ENCODE measurements around the gene ZNF768. TPM values are rescaled to one million over a fixed set of nuclear protein-coding genes. Genes with fewer than 3 reads are reported as not detected.

The ZNF768 gene
- total RNA-seq, 1 donor from 2014 or later, result 83.6 TPM

DNA sequence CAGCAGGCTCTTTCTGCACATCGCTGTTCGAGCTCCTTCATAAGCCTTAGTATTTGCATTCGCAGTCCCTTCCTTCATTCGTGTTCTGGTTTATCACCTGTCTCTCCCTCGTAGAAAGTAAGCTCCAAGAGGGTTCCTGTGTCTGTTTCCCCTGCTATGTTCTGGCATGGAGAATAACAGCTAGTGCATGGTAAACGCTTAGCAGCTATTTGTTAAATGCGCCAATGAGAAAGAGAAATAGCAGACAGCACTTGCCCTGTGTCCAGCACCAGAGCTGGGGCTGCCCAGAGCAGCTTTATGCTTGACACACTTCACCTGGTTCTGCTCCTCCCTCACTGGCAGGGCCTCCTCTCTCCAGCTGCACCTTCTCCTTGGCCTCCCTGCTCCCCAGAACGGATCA is 39.6 kb upstream of the ZNF768 start:
- peaks cover 2% of the 10 kb centered on the region for H3K27me3 Mint-ChIP-seq
- no peak overlapping the region for H3K4me3 Mint-ChIP-seq (ENCODE audit: low read depth)
- TF ChIP-seq, protein P1, sequence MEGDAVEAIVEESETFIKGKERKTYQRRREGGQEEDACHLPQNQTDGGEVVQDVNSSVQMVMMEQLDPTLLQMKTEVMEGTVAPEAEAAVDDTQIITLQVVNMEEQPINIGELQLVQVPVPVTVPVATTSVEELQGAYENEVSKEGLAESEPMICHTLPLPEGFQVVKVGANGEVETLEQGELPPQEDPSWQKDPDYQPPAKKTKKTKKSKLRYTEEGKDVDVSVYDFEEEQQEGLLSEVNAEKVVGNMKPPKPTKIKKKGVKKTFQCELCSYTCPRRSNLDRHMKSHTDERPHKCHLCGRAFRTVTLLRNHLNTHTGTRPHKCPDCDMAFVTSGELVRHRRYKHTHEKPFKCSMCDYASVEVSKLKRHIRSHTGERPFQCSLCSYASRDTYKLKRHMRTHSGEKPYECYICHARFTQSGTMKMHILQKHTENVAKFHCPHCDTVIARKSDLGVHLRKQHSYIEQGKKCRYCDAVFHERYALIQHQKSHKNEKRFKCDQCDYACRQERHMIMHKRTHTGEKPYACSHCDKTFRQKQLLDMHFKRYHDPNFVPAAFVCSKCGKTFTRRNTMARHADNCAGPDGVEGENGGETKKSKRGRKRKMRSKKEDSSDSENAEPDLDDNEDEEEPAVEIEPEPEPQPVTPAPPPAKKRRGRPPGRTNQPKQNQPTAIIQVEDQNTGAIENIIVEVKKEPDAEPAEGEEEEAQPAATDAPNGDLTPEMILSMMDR (IDR thresholded peaks at IDR 0.05; ENCODE audit: unreplicated experiment), result no peak
- no peaks in the 10 kb centered on the region for H3K9me3 Mint-ChIP-seq (ENCODE audit: low read depth)
- peak overlapping the region; percentile 52 for H3K27ac Mint-ChIP-seq
- H3K4me1 Mint-ChIP-seq (ENCODE audit: low read depth), result peaks cover 23% of the 10 kb centered on the region
- DNase-seq (ENCODE audit: low spot score, unreplicated experiment), result no peak
- peaks cover 1% of the 10 kb centered on the region for H3K36me3 Mint-ChIP-seq (ENCODE audit: insufficient read depth)

DNA sequence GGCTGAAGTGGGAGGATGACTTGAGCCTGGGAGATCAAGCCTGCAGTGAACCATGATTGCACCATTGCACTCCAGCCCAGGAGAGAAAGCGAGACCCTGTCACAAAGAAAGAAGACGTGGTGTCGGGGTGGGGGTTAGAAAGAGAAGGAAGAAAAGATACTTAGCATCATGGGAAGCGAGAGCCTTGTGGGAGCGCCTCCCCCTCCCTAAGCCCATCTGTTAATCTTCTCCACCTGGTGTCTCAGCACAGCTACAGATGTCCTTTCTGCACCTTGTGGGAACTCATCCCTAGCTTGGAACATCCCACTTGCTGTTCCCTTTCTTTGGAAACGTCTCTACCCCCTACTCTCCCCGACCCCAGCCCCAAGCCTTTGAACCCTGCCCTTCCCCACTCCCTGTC is 39.2 kb upstream of the ZNF768 start:
- no peak for DNase-seq (ENCODE audit: low spot score, unreplicated experiment)
- TF ChIP-seq, protein P1 (IDR thresholded peaks at IDR 0.05; ENCODE audit: unreplicated experiment), result no peak
- Mint-ChIP-seq H3K9me3 (ENCODE audit: low read depth) (no peaks in the 10 kb centered on the region), H3K36me3 (ENCODE audit: insufficient read depth) (peaks cover 2% of the 10 kb centered on the region), H3K27me3 (peaks cover 3% of the 10 kb centered on the region), H3K4me1 (ENCODE audit: low read depth) (peaks cover 21% of the 10 kb centered on the region), H3K4me3 (ENCODE audit: low read depth) (no peak overlapping the region), H3K27ac (peak overlapping the region; percentile 67)

DNA sequence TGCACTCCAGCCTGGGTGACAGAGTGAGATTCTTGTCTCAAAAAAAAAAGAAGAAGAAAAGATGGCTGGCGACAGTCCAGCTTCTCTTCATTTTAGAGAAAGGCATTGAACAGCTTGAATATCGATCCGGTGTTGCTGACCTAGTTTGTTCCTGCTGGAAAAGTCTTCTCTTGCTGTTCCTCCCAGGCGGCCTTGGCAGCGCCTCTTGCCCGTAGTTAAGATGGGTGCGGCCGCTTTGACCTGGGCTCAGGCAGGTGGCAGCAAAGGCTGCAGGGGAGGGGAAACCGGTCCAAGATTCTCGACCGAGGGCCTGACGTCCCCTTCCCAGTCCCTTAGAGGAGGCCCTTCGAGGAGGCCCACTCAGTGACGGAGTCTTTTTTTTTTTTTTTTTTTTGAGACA is 35.7 kb upstream of the ZNF768 start:
- TF ChIP-seq, protein P1 (IDR thresholded peaks at IDR 0.05; ENCODE audit: unreplicated experiment), result no peak
- Mint-ChIP-seq H3K36me3 (ENCODE audit: insufficient read depth) (peaks cover 5% of the 10 kb centered on the region), H3K9me3 (ENCODE audit: low read depth) (peaks cover 4% of the 10 kb centered on the region), H3K4me3 (ENCODE audit: low read depth) (no peak overlapping the region), H3K27ac (no peak overlapping the region), H3K4me1 (ENCODE audit: low read depth) (peaks cover 12% of the 10 kb centered on the region), H3K27me3 (peaks cover 3% of the 10 kb centered on the region)
- DNase-seq (ENCODE audit: low spot score, unreplicated experiment), result no peak

DNA sequence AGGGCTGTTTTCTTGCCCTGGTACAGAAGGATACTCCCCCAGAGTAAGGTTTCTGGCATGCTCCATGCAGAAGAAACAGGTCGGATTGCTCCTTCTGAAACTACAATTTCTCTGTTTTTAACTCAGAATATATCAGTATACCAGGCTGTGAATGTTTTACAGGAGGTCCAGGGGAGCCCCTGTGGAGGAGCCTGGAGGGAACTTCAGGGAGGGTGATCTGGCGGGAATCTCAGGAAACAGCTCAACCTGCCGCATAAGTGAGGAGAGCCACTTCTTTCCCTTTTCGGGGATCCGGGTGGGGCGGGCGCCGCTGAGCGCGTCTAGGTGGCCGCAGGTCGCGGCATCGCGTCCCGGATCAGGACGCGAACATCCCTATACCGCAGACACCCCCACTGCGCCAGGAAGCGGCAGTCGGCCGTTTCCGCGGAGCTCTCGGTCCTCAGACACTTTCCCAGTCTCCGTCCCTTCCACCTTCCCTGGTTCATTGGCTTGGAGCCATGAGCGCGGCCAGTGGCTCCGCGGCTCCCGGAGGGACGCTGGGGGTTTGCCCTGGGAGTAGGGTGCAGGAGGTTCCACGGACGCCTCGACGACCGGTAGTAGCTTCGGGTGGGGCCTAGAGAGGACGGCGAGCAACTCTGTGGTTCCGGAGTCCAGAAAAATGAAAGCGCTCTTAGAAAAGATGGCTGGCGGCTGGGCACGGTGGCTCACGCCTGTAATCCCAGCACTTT is 34.9 kb upstream of the ZNF768 start:
- TF ChIP-seq, protein P1 (IDR thresholded peaks at IDR 0.05; ENCODE audit: unreplicated experiment), result no peak
- peaks cover 7% of the 10 kb centered on the region for H3K36me3 Mint-ChIP-seq (ENCODE audit: insufficient read depth)
- H3K4me1 Mint-ChIP-seq (ENCODE audit: low read depth), result peaks cover 10% of the 10 kb centered on the region
- peaks cover 3% of the 10 kb centered on the region for H3K27me3 Mint-ChIP-seq
- H3K9me3 Mint-ChIP-seq (ENCODE audit: low read depth), result peaks cover 4% of the 10 kb centered on the region
- no peak overlapping the region for H3K27ac Mint-ChIP-seq
- no peak overlapping the region for H3K4me3 Mint-ChIP-seq (ENCODE audit: low read depth)
- DNase-seq (ENCODE audit: low spot score, unreplicated experiment), result no peak

DNA sequence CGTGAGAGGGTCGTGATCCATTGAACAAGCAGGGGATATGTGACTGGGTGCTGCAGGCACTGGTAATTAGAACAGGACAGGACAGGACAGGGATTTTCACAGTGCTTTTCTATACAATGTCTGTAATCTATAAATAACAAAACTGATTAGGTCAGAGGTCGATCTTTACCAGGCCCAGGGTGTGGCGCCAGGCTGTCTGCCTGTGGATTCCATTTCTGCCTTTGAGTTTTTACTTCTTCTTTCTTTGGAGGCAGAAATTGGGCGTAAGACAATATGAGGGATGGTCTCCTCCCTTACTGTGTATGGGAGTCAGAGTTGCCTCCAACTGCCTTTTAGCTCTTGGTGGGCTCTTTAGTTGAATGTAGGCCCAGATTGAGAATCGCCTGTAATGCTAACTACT is 33.3 kb upstream of the ZNF768 start:
- TF ChIP-seq, protein P1 (IDR thresholded peaks at IDR 0.05; ENCODE audit: unreplicated experiment), result no peak
- Mint-ChIP-seq H3K4me1 (ENCODE audit: low read depth) (peaks cover 7% of the 10 kb centered on the region), H3K27ac (peak overlapping the region; percentile 96), H3K36me3 (ENCODE audit: insufficient read depth) (peaks cover 14% of the 10 kb centered on the region), H3K27me3 (peaks cover 3% of the 10 kb centered on the region), H3K4me3 (ENCODE audit: low read depth) (no peak overlapping the region), H3K9me3 (ENCODE audit: low read depth) (peaks cover 4% of the 10 kb centered on the region)
- DNase-seq (ENCODE audit: low spot score, unreplicated experiment), result no peak
